HG02623 (cell line): ENCODE data around the gene MBD5.
"Not testable (repeated sequence)": the region's sequence is repeated elsewhere in the genome, so short reads cannot be mapped to it uniquely, and the experiment has no call there.

Source experiments
- ATAC-seq: cut with Tn5 transposase; IDR thresholded peaks from one replicate; pipeline ENCODE4 v1.9.1; 2021; ENCODE audit warnings: moderate library complexity; ENCODE audit not compliant: unreplicated experiment

The MBD5 gene

DNA sequence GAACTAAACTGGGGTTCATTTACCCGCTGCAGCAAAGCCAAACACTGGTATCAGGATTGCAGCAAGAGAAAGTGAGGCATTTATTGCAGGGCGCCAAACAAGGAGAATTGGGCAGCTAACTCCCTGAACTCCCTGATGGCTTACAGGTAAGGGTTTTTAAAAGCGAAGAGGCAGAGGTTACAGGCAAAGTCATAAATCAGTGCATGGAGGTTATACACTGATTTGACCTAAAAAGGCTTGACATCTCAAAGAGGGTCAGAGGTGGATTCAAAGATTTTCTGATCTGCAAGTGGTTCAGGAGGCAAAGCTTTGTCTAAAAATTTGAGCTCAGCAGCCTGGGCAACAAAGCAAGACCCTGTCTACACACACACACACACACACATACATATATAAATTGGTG is 520.9 kb downstream of the MBD5 start:
- ATAC-seq = no peak

DNA sequence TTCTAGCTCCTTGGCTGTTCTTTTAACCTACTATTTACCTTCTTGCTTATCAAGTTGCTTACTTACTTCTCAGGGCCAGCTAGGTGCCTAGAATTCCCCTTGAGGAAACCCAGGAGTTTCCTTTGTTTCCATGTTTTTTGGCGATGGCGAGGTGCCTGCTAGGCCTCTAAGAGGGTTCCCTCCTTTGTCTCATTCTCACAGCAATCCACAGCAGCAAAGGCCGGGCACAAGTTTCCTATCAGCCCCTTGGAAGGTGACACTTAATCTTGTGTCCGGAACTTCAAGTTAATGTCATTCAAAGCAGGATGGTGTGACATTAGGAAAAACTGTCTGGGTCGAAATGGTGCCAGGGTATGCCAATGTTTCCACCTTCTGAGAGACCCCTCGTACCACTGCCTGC is 521.7 kb downstream of the MBD5 start:
- ATAC-seq = no peak

DNA sequence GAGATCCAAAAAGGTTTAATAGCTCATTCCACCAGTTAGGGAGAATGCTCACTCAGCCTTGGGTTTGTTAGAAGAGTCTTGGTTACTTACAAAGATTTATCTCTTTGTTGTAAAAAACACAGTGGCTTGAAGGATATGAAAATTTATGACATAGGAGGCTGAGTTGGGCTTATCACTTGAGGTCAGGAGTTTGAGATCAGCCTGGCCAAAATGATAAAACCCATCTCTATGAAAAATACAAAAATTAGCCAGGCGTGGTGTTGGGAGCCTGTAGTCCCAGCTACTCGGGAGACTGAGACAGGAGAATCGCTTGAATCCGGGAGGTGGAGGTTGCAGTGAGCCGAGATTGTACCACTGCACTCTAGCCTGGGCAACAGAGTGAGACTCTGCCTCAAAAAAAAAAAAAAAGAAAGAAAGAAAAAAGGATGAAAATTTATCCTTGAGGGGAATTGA is 522.2 kb downstream of the MBD5 start:
- not testable (repeated sequence) for ATAC-seq

DNA sequence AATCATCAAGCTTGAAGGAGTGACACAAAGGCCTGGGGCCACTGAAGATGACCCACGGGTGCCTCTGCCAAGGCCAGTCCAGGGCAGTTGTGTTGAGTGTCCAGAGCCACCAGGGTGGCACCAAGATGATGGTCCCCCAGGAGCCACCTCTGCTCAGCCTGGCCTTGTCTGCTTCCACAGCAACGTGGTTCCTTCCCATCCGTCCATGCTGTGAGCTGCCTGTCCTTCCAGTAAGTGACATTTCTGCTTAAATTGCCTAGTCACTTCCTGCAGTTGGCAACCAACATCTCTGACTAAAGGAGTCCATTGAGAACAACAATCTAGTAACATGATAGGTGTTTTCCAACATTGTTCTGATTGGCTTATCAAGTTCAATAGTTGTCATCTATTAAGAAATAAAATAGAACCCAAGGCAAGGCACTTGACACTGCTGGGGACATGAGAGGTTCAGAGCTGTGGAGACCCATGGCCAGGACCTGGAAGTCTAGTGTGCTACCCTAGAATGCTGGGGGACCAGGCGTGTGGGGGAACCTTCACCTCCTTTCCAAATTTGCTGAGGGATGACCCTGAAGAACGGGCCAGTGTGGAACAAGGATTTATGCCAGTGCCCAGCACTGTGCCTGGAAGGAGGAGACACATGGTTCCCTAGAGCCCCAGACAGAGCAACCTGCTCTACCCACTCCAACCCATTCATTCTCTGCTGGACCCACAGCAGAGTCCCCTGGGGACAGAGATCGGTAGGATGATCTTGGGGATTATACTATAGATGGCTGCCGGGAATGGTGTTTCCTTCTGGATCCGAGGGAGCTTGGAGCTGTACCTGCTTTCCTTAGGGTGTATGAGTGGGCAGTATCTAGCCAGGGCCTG is 524.7 kb downstream of the MBD5 start:
- no peak for ATAC-seq

DNA sequence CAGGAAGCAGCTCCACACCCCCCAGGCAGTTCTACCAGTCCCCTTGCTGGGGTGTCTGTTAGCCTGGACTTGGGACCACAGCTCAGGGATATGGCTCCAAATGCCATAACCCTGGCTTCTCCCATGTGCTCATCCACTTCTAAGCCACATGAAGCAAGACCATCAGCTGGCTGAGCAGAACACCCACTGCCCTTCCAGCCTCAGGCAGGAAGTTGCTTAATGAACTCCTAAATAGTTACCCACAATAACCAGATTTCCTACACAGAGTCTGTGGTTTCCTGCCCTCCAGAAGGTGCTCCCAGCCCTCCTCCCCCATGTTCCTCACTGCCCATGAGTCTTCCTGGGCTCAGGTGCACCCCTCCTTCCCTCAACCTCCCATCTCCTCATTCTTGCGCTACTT is 525.4 kb downstream of the MBD5 start:
- no peak for ATAC-seq

DNA sequence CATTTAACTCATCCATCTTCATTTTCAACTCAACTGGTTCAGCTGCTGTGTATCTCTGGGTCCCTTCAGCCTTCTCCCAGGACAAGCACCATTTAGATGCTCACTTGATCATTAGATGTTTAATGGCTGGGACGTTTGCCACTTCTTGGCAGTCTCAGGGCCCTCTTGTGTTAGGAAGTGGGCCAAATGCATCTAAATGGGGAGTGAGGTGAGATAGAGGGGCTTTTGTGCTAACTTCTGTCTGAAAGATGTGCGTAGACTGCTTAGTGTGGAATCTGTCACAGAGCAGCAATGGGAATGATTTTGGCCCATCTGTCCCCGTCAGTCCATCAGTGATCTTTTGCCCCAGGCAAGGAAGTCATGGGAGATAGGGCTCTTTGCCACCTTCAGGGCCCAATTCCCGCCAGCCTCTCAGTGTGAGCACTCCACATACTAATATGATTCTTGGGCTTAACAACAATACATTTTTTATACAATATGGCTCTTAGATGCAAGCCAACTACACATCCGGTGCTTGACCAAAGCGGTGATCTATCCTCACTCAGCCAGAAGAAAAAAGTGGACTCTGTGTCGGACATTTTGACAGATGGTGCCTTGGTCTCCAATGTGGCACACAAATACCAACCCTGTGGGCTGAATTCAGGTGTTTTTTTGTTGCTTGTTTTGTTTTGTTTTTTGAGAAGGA is 528.0 kb downstream of the MBD5 start:
- no peak for ATAC-seq

DNA sequence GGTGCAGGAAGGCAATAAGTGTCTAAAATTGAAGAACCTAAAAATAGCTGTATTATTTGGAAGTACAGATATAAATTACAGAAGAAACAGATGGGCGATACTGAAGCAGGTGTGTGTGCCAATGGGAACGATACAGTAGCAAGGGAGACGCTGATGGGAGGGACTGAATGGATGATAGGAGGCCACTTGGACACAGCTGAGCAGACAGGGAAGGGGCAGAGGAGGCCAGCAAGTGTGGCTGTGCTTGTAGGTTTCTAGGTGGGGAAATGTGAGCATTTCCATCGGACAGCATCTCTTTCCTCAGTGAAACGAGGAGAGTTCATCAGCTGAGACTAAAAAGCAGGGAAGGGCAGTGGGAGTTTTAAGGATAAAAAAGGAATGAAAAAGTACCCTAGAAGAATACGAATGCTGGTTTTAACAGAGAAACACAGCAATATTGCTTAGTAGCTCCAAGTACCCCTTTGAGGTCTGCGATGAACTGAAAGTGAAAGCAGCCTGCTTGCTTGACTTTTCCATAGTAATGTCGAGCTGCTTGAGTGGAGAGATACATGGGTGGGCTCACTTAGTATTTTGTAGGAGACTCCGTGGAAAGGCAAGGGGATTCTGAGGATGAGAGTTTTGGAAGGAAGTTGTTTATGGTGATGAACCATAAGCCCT is 531.9 kb downstream of the MBD5 start:
- ATAC-seq = no peak

DNA sequence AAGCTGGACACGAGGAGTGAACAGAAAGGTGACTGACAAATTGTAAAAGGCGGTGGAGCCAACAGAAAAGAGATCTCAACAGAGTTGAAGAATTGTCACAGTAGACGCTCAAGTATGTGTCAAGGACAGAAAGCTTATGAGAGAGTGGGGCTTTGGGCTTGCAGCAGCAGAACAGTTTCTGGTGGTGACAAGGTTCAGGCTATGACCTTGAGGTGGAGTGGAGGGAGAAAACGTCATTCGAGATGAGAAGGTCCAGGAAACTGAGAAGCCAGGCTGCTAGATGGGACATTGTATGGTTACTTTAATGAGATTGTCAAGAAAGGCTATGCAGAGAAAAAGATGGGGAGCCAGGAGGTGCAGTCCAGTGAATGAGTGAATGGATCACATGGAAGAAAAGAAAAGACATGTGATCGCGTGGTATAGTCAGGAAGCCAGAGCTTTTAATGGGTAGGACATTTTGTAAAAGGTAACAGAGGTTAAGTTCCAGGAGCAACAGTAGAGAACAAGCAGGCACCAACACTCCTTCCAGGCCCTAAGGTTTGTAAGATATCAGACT is 532.5 kb downstream of the MBD5 start:
- ATAC-seq = no peak

DNA sequence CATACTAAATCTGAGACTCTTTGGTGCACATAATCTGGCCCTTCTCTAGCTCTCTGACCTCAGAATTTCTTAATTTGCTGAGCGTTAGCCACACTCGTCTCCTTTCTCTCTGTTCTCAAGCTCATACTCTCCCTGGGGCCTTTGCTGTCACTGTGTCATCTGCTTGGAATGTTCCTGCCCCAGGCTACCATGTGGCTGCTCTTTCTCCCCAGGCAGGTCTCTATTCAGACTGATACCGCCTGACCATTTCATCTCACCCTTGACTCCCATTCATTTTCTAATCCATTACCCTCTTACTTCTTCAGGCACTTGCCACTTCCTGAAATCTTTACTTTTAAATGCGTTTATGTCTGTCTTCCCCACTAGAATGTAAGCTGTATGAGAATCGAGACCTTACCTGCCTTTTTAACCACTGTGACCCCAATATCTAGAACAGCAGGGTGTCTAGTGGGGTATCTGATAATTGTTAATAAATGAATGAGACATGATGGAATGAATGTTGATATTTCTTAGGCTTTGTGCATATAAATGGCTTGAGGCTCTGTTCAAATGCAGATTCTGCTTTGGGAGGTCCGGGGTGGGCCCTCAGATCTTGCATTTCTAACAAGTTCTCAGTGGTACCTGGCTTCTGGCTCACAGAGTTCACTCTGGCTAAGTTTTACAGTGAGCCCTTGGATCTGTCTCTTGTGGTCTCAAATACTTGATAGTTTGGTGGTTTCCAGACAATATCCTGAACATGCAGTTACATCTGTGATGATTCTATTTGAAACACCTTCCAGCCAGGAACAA is 533.8 kb downstream of the MBD5 start:
- ATAC-seq = no peak

DNA sequence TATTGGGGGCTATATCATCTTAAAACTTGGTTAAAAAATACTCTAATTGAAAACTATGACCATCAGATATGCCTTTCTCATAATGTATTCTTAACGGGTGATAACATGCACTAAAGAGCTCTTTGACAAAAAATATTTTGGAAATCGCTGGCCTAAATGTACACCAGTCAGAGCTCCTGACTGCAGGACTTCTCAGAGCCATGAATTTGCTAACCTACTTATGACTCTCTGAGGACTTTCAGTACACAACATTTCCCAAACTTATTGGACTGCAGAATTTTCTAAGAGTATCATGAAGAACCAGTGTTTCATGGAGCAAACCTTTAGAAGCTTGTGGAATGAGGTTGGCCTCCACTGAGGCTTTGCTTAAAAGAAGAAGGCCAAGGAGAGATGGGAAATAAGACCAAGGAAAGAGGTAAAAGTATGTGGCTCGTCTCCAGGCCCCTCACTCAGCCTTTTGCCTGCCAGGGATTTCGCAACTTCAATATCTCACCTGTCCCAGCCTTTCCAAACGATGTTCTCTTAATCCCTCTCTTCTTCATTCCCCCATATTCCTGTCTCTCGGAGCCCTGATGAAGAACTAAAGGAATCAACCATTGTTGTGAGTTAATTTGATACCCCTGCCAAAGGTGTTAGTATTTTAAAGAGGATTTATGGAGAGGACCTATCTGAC is 534.9 kb downstream of the MBD5 start:
- no peak for ATAC-seq

DNA sequence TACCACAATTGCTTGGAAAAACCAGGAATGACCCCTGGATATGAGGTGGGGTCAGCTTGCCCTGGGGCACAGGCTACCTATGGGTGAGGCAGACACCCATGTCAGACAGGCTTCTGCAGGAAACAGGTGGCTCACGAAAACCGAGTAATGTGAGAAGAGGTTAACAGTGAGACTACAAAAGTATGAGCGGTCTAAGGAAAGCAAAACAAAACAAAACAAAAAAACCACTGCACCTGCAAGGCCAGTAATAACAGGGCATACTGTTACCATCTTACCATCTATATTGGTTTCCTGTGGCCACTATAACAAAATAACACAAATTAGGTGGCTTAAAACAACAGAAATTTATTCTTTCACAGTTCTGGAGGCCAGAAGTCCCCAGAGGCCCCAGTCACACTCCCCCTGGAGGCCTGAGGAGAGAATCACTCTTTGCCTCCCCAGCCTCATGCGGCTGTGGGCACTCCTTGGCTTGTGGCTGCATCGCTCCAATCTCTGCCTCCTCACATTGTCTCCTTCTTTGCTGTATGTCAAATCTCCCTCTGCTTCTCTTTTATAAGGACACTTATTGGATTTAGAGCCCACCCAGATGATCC is 537.0 kb downstream of the MBD5 start:
- ATAC-seq = peak; percentile 79

DNA sequence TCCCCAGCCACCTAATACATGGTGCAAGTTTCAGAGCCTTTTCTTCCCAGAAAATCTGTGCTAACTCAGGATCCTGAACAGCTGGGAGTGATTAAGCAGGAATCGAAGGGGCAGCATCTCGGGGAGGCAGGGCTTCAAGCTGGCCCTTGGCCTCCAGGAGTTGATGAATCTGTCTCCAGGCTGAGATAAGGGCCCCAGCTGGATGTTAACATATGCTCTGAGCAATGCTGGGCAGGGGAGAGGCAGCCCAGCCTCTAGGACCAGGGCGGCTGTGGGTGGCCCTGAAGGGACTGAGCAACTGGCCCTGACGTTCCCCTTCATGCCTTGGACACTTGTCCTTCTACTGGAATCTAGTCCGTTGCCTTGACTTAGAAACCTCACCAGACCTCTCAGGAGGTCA is 539.6 kb downstream of the MBD5 start:
- no peak for ATAC-seq

DNA sequence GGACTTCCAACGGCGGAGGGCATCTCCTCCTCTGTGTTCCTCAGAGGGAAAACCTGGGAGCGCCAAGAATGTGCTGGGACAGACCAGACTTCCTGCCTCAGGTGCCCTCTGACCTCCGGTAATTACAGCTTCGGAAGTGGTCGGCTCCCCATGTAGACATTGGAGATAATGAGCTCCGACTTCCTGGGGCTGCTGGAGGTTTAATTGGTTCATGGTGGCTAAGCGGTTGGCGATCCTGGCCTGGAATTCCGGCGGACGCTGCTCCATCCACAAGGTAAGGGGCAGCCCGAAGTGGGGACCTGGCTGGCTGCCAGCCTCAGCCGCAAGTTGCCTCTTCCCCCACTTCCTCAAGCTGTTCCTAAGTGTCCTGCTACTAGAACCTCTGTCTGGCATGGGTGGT is 540.5 kb downstream of the MBD5 start:
- ATAC-seq = no peak

DNA sequence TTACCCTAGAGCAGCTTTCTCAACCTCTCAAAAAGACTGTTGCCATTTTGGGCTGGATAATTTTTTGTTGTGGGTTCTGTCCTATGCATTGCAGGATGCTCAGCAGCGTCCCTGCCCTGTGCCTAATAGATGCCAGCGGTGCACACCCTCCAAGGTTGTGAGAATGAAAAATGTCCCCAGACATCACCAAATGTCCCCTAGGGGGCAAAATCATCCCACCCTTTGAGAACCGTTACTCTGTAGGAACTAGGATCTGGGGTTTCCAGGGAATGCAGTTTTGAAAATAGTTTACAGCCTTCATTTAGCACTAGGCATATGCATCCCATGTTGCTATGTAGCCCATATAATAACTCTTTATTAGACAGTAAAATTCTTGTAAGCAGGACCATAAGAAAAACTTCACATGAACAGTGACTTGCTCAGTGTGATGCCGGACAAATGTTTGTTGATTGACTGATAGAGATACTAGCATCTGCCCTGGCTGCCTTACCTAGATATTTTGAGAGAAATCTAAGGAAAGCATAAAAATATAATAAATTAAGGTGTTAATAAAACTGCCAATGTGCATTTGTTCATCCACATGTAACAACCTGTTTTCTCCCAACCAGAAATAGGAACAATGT is 544.5 kb downstream of the MBD5 start:
- no peak for ATAC-seq
